Activated CD8-positive, alpha-beta T cell treated with anti-CD3 and anti-CD28 coated beads for 36 hours (primary cell): Measurements from ENCODE around the gene NOC4L. TPM values are rescaled to one million over a fixed set of nuclear protein-coding genes. Genes with fewer than 3 reads are reported as not detected.

ENCODE experiments used
- ATAC-seq: fragments of 200-7000 bp; cut with Tn5 transposase; one replicate; pipeline ENCODE4 v1.10.0; 2021; ENCODE audit warnings: mild to moderate bottlenecking, moderate library complexity
- CTCF ChIA-PET: fragments of 350-600 bp; sonication (Branson Sonifier 250); formaldehyde crosslinking; loops from one replicate; lab custom pipeline; 2021; ENCODE audit warnings: antibody characterized with exemption; lab: Charles Lee
- POLR2A ChIA-PET: fragments of 350-600 bp; sonication (Branson Sonifier 250); formaldehyde crosslinking; loops from one replicate; lab custom pipeline; 2021; ENCODE audit warnings: antibody characterized with exemption; lab: Charles Lee
- DNase-seq: peaks from one replicate; pipeline ENCODE4 v3.0.0-alpha.2; 2020
- H3K27ac Mint-ChIP-seq: one replicate; pipeline ENCODE4 v1.8.0; 2021; ENCODE audit warnings: mild to moderate bottlenecking, mixed read lengths
- H3K27me3 Mint-ChIP-seq: one replicate; pipeline ENCODE4 v1.8.0; 2021; ENCODE audit warnings: mixed read lengths
- H3K36me3 Mint-ChIP-seq: one replicate; pipeline ENCODE4 v1.8.0; 2021; ENCODE audit warnings: low read depth, mixed read lengths
- H3K4me1 Mint-ChIP-seq: one replicate; pipeline ENCODE4 v1.8.0; 2021; ENCODE audit warnings: low read depth, mixed read lengths
- H3K4me3 Mint-ChIP-seq: one replicate; pipeline ENCODE4 v1.8.0; 2021; ENCODE audit warnings: mild to moderate bottlenecking, moderate library complexity, mixed read lengths
- H3K9me3 Mint-ChIP-seq: one replicate; pipeline ENCODE4 v1.8.0; 2021; ENCODE audit warnings: mixed read lengths
- CTCF ChIP-seq: fragments of 200-600 bp; IDR thresholded peaks from one replicate; pipeline ENCODE4 v1.8.0; 2022; ENCODE audit warnings: antibody characterized with exemption, mild to moderate bottlenecking
- intact Hi-C: fragments of 100-400 bp; cut with micrococcal nuclease; formaldehyde crosslinking; loops from one replicate; pipeline ENCODE4 v1.10.0; 2022
- total RNA-seq, 2 experiments: library from RNA; stranded (reverse); gene quantifications; one replicate each; pipeline ENCODE4 v1.2.3, GENCODE V29; 2021

Gene NOC4L
- total RNA-seq, 2 experiments from 2014 or later = 35.6 to 41.2 TPM

- H3K4me3 Mint-ChIP-seq = no peak overlapping the region
- POLR2A ChIA-PET = no interaction called here
- ATAC-seq (no peak), DNase-seq (no peak)
- H3K27ac Mint-ChIP-seq = no peak overlapping the region
- H3K9me3 Mint-ChIP-seq = no peaks in the 10 kb centered on the region
- peaks cover 57% of the 10 kb centered on the region for H3K36me3 Mint-ChIP-seq
- CTCF ChIA-PET = no interaction called here
- H3K27me3 Mint-ChIP-seq = no peaks in the 10 kb centered on the region
- intact Hi-C loops = no loop called here
- TF ChIP-seq CTCF = no peak
- no peaks in the 10 kb centered on the region for H3K4me1 Mint-ChIP-seq
Measured at GRCh38 chr12:132123970-132124765, 20.1 kb upstream of the NOC4L start.

GRCh38 chr12:132124766-132125425, 19.4 kb upstream of the NOC4L start:
- ChIA-PET CTCF (no interaction called here), POLR2A (no interaction called here)
- no peaks in the 10 kb centered on the region for H3K27me3 Mint-ChIP-seq
- intact Hi-C loops = no loop called here
- TF ChIP-seq CTCF = no peak
- no peak for DNase-seq
- H3K4me3 Mint-ChIP-seq = no peak overlapping the region
- no peaks in the 10 kb centered on the region for H3K4me1 Mint-ChIP-seq
- H3K36me3 Mint-ChIP-seq = peaks cover 60% of the 10 kb centered on the region
- ATAC-seq = no peak
- no peak overlapping the region for H3K27ac Mint-ChIP-seq
- H3K9me3 Mint-ChIP-seq = no peaks in the 10 kb centered on the region

GRCh38 chr12:132125736-132126135, 18.5 kb upstream of the NOC4L start:
- no peak overlapping the region for H3K27ac Mint-ChIP-seq
- H3K4me3 Mint-ChIP-seq = no peak overlapping the region
- CTCF ChIA-PET = no interaction called here
- H3K9me3 Mint-ChIP-seq = no peaks in the 10 kb centered on the region
- POLR2A ChIA-PET = no interaction called here
- DNase-seq (no peak), ATAC-seq (no peak)
- H3K27me3 Mint-ChIP-seq = no peaks in the 10 kb centered on the region
- peaks cover 56% of the 10 kb centered on the region for H3K36me3 Mint-ChIP-seq
- no peak for TF ChIP-seq CTCF
- intact Hi-C loops = no loop called here
- no peaks in the 10 kb centered on the region for H3K4me1 Mint-ChIP-seq

GRCh38 chr12:132127041-132127440, 17.2 kb upstream of the NOC4L start:
- Mint-ChIP-seq H3K4me1 (no peaks in the 10 kb centered on the region), H3K9me3 (no peaks in the 10 kb centered on the region), H3K4me3 (no peak overlapping the region), H3K27me3 (no peaks in the 10 kb centered on the region), H3K27ac (no peak overlapping the region), H3K36me3 (peaks cover 55% of the 10 kb centered on the region)
- intact Hi-C loops = no loop called here
- POLR2A ChIA-PET = interaction anchor here (1.1 to 1.6 kb wide), 2 partner anchors 10 to 19 kb away, joined by 3 to 5 read pairs; no protein-coding TSS in a partner anchor
- ATAC-seq = no peak
- no peak for DNase-seq
- CTCF ChIA-PET = no interaction called here
- TF ChIP-seq CTCF = no peak

GRCh38 chr12:132129007-132129406, 15.2 kb upstream of the NOC4L start:
- ATAC-seq (no peak), DNase-seq (no peak)
- Mint-ChIP-seq H3K36me3 (peaks cover 49% of the 10 kb centered on the region), H3K27ac (no peak overlapping the region), H3K4me3 (no peak overlapping the region), H3K27me3 (no peaks in the 10 kb centered on the region), H3K4me1 (no peaks in the 10 kb centered on the region), H3K9me3 (no peaks in the 10 kb centered on the region)
- CTCF ChIA-PET = no interaction called here
- no peak for TF ChIP-seq CTCF
- POLR2A ChIA-PET = no interaction called here
- intact Hi-C loops = no loop called here
